Stimulated activated naive CD8-positive, alpha-beta T cell treated with anti-CD3 and anti-CD28 coated beads, Interleukin-15, Interleukin-2, amounts not matched to agents 100 ng/mL and 50 ng/mL, for 24 hours (primary cell): ENCODE data around the gene ICAM3.

ENCODE experiments used
- H3K27ac Mint-ChIP-seq: one replicate; pipeline ENCODE4 v1.8.0; 2021; ENCODE audit warnings: mild to moderate bottlenecking, mixed read lengths
- H3K27me3 Mint-ChIP-seq: one replicate; pipeline ENCODE4 v1.8.0; 2021; ENCODE audit warnings: mixed read lengths
- H3K36me3 Mint-ChIP-seq: one replicate; pipeline ENCODE4 v1.8.0; 2021; ENCODE audit warnings: low read depth, mixed read lengths
- H3K4me1 Mint-ChIP-seq: one replicate; pipeline ENCODE4 v1.8.0; 2021; ENCODE audit warnings: low read depth, mixed read lengths
- H3K4me3 Mint-ChIP-seq: one replicate; pipeline ENCODE4 v1.8.0; 2021; ENCODE audit warnings: mild to moderate bottlenecking, mixed read lengths
- H3K9me3 Mint-ChIP-seq: one replicate; pipeline ENCODE4 v1.8.0; 2021; ENCODE audit warnings: mixed read lengths

Gene ICAM3

DNA sequence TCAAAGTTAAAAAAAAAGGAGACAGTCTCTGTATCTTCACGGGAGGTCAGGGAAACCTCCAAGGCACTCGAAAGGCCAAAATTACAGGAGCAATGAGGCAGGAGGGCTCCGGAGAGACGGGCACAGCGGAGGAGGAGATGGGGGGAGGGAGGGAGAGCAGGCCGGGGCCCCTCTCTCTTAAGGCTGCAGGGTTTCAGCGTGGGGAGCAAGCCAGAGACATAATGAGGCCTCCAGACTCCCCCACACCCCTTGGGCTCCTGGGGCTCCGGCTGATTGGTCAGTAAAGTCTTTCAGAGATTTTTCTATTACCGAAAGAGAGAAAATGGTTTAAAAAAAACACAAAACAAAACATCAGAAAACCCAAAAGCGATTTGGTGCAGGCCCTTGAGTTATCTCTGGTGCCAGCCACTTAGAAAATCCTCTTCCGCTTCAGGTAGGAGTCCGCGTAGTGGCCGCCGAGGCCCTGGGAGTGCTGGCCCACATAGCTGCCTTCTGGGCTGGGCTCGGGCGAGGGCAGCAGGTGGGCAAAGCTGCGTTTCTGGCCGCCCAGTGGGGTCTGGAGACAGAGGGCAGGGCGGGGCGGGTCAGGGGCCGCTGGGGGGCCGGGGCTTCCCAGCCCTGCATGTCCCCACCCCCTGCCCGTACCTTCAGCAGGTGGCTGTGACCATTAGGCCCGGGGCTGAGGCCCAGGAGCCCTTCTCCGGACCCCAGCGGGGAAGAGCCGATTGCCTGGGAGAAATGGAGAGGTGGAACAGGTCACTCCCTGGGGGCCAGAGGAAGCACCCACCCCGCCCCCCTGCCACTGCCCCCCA is 22.2 kb downstream of the ICAM3 start:
- Mint-ChIP-seq H3K9me3 (no peaks in the 10 kb centered on the region), H3K27ac (no peak overlapping the region), H3K27me3 (no peaks in the 10 kb centered on the region), H3K36me3 (peaks cover 46% of the 10 kb centered on the region), H3K4me1 (peaks cover 21% of the 10 kb centered on the region), H3K4me3 (no peak overlapping the region)

DNA sequence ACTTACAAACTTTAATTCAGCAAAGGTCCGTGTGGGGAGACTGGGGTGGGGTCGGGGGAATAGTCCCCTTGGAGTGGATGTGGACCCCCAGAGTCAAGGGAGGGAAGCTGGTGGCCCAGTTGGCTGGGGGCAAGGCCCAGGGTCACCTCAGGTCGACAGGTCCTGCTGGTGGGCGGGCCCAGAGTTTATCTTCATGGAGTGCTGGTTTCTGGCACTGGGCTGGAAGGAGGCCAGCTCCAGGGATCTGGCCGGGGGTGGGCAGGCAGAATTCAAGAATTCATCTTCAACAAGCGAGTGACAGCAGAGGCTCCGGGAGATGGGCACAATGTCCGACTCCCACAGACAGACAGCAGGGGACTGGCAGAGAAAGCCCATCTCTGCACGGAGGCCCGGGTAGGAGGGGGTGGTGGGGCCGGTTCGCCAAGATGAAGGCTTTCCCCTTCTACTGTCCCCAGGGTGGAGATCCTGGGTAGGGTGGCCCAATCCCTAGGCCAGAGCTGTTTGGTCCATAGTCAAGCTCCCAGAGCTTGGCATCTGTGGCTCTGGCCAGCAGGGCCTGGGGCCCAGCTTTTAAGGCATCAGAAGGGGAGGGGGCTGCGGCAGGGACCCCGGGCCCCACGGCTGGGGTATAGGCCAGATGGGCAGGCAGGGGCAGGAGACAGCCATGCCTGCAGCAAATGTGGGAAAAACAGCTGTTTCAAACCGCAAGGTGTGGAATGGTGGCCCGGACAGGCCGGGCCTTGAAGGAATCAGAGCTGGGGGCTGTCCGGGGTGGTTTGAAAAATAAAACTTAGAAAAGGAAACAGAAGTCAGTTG is 23.0 kb downstream of the ICAM3 start:
- peak overlapping the region; percentile 93 for H3K4me3 Mint-ChIP-seq
- no peaks in the 10 kb centered on the region for H3K9me3 Mint-ChIP-seq
- H3K27ac Mint-ChIP-seq, result peak overlapping the region; percentile 80
- peaks cover 39% of the 10 kb centered on the region for H3K36me3 Mint-ChIP-seq
- no peaks in the 10 kb centered on the region for H3K27me3 Mint-ChIP-seq
- H3K4me1 Mint-ChIP-seq, result peaks cover 21% of the 10 kb centered on the region

DNA sequence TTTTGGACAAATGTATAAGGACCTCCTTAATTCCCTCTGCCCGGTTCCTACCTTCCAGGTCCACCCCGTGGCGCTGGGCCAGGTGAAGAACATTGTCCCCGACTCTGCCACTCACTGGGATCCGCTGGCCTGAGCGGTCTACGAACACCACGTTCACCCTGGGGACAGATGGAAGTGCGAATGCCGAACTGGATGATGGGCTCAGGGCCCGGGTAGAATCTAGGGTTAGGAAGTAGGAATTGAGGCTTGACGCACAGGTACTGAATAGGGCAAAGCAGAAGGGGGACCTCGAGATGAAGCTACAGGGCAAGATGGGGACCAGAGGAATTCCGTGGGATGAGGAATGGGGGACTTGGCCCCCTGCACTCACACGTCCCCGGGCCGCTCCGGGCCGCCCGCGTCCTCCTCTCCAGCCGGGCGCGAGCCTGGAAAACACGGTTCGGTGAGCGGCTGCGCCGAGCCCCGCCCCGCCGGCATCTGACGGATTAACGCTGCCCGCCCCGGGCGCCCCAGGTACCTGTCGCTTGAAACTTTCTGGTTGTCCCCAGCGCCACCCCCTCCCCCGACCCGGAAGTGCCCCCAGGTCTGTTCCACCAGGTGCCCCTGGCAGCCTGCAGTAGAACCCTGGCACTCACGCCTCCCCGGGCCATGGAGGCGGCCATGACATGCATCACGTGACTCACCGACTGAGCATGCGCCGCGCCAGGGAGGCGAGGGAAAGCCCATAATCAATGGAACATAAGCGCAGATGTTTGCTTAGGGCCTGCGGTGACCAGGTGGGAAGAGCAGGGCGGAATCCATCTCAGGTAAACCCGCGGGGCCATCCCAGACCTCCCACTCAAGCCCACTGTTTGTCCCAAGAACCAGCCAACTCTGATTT is 23.8 kb downstream of the ICAM3 start, which contains the start of gene FDX2:
TSS of gene FDX2 (minus strand) at position 681 of the 880 bp plus-strand sequence. CDS start at position 662, 19 bp downstream.
- Mint-ChIP-seq H3K4me3 (peak within 1 kb of the TSS; percentile 93), H3K9me3 (no peaks in the 10 kb centered on the region), H3K36me3 (peaks cover 39% of the 10 kb centered on the region), H3K27ac (peak within 1 kb of the TSS; percentile 81), H3K4me1 (peaks cover 21% of the 10 kb centered on the region), H3K27me3 (no peaks in the 10 kb centered on the region)

DNA sequence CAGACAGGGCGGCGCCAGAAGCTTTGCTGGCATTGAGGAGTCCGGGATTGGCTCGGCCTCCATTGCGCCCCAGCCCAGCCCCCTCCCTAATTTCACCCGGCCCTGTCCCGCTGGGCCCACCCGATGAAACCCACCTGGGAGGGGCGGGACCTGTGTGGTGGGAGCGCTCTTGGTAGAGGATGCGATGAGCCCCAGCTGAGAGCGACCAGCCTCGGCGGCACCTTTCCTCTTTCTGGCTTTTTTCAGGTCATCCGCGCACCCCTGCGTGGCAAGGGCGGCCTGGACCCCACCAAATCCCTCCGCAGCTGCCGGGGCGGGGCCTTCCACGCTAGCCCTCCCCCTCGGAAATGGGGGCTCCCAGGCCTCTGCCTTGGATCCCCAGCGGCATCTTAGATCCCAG is 30.0 kb downstream of the ICAM3 start, which contains the start of gene ZGLP1:
TSS of gene ZGLP1 (minus strand) at position 393 of the 400 bp plus-strand sequence.
- Mint-ChIP-seq H3K27ac (no peak within 1 kb of the TSS), H3K9me3 (no peaks in the 10 kb centered on the region), H3K4me1 (peaks cover 5% of the 10 kb centered on the region), H3K27me3 (no peaks in the 10 kb centered on the region), H3K36me3 (peaks cover 13% of the 10 kb centered on the region), H3K4me3 (no peak within 1 kb of the TSS)

DNA sequence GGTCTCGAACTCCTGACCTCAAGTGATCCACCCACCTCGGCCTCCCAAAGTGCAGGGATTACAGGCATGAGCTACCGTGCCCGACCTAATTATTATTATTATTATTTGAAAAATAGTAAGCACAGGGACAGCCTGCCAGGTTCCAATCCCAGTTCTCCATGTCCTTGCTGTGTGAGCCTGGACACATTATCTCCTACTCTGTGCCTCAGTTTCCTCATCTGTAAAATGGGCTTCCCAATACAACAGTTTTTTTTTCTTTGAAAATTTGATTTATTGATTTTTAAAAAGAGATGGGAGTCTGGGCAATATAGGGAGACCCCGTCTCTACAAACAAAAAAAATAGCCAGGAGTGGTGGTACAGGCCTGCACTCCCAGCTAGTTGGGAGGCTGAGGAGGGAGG is 33.1 kb downstream of the ICAM3 start:
- H3K4me1 Mint-ChIP-seq, result peaks cover 11% of the 10 kb centered on the region
- H3K4me3 Mint-ChIP-seq, result no peak overlapping the region
- peaks cover 4% of the 10 kb centered on the region for H3K27me3 Mint-ChIP-seq
- H3K9me3 Mint-ChIP-seq, result no peaks in the 10 kb centered on the region
- H3K27ac Mint-ChIP-seq, result no peak overlapping the region
- H3K36me3 Mint-ChIP-seq, result peaks cover 4% of the 10 kb centered on the region

DNA sequence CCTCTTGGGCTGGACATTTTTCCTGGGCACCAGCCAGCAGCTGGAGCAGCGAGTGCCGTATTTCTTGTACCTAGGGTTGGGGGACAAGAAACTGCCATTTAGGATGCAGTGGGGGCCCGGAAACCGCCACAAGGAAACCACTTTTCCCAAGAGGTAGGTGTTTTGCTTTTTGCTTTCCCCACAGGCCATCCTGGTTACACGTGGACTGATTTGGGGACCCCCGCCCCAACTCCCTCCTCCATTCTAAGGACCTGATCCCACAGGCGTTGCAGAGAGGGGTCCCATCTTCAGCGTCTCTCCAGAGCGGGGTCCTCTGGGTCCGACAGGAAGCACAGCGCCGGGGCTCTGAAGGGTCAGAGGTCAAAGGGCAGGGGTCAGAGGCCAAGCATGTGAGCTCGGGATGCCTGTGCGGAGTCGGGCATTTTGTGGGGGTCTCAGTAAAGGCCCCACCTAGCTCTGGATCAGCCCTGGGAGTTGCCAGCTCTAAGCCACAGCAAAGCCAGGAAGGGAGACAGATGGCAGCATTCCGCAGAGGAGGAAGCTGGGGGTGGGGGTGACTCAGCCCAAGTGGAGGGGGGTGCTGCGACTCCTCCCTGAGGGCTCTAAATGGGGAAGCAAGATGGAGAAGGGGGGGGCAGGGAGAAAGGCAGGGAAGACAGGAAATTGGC is 34.2 kb downstream of the ICAM3 start:
- Mint-ChIP-seq H3K4me1 (peaks cover 11% of the 10 kb centered on the region), H3K36me3 (peaks cover 4% of the 10 kb centered on the region), H3K27ac (no peak overlapping the region), H3K4me3 (no peak overlapping the region), H3K9me3 (no peaks in the 10 kb centered on the region), H3K27me3 (peaks cover 4% of the 10 kb centered on the region)

DNA sequence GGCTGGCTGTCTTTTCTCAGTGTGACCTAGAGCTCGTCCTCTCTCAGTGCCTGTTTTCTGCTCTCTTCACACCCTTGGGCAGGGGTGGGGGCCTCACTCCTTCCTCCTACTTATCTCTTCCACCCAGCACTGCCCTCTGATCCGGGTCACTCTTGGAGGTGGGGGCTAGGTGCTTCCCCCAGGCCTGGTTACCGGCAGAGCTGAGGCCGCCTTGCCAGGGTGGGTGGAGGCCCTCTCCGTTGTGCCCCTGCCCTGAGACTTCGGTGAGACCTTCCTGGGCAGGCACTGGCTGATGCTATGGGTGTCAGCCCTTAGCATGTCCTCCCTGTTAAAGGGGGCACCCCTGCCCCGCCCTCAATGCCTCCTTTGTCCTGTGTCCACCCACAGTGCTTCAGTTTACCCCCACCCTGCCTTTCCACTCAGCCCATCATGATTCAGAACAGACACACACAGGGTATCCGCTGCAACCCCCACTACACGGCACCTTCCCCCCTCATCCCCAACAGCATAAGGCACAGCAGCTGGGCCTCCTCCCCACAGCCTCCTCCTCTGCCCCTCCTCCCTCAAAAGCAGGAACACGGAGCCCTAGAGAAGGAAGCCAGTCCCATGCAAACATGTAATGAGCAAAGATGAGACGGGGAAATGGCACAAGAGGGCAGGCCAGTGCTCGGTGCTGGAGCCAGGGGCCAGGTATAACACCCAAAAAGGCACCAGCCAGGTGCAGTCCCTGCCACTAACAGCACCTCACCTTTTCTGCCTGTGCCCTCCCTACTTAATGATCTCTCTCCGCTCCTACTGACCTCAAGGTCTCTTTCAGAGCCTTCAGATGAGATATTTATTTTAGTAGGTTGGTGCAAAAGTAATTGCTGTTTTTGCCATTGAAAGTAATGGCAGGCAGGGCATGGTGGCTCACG is 39.6 kb downstream of the ICAM3 start:
- Mint-ChIP-seq H3K4me1 (peaks cover 26% of the 10 kb centered on the region), H3K4me3 (peak overlapping the region; percentile 8), H3K36me3 (peaks cover 4% of the 10 kb centered on the region), H3K27ac (no peak overlapping the region), H3K27me3 (peaks cover 16% of the 10 kb centered on the region), H3K9me3 (no peaks in the 10 kb centered on the region)

DNA sequence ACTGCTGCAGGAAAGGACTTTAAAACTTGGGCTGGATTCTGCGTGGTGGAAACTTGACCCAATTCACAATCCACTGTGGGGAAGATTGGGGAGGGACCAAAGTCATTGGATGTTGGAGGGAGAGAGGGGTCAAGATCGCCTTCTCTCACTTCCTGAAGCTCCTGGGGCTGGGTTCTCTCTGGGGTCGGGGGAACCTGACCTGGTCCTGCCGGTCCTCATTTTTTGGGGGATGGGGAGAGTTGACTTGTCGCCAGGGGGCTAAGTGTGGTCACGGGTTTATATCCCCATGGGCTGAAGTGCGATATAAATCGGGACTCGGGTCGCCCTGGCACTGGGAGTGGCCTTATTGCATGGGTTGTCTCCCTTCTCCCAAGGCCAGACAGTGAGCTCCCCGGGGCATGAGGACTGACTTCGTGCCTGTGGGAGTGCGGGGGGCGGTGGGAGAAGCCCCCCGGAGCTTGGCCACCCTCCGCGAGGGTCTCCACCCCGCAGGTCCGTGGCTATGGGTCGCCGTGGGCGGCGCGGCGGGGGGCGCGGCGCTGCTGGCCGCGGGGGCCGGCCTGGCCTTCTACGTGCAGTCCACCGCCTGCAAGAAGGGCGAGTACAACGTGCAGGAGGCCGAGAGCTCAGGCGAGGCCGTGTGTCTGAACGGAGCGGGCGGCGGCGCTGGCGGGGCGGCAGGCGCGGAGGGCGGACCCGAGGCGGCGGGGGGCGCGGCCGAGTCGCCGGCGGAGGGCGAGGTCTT is 43.4 kb downstream of the ICAM3 start:
- H3K27me3 Mint-ChIP-seq, result peaks cover 46% of the 10 kb centered on the region
- H3K4me1 Mint-ChIP-seq, result peaks cover 39% of the 10 kb centered on the region
- H3K27ac Mint-ChIP-seq, result no peak overlapping the region
- H3K9me3 Mint-ChIP-seq, result no peaks in the 10 kb centered on the region
- peak overlapping the region; percentile 79 for H3K4me3 Mint-ChIP-seq
- H3K36me3 Mint-ChIP-seq, result no peaks in the 10 kb centered on the region

DNA sequence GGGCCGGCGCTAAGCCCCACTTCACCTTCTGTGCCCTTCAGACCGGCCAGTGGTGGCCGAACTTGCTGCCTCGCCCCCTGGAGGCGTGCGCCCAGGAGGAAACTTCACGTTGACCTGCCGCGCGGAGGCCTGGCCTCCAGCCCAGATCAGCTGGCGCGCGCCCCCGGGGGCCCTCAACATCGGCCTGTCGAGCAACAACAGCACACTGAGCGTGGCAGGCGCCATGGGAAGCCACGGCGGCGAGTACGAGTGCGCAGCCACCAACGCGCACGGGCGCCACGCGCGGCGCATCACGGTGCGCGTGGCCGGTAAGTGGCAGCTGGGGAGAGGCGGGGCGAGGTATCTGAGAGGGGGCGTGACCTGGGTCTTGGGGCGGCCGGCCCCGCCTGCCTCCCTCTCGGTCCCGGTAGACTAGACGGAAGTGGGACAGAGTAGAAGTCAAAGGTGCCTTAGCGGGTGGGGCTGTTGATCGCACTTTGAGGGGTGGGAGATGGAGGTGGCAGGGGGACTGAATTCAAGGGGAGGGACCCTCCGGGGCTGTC is 44.0 kb downstream of the ICAM3 start:
- peak overlapping the region; percentile 79 for H3K4me3 Mint-ChIP-seq
- peaks cover 46% of the 10 kb centered on the region for H3K4me1 Mint-ChIP-seq
- H3K27me3 Mint-ChIP-seq, result peaks cover 50% of the 10 kb centered on the region
- H3K36me3 Mint-ChIP-seq, result no peaks in the 10 kb centered on the region
- no peaks in the 10 kb centered on the region for H3K9me3 Mint-ChIP-seq
- H3K27ac Mint-ChIP-seq, result no peak overlapping the region

DNA sequence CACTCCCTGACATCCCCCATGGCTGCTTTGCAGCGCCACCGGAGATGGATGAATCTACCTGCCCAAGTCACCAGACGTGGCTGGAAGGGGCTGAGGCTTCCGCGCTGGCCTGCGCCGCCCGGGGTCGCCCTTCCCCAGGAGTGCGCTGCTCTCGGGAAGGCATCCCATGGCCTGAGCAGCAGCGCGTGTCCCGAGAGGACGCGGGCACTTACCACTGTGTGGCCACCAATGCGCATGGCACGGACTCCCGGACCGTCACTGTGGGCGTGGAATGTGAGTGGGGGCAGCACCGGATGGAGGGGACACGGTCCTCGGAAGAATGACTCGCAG is 45.1 kb downstream of the ICAM3 start:
- Mint-ChIP-seq H3K4me3 (peak overlapping the region; percentile 26), H3K27me3 (peaks cover 54% of the 10 kb centered on the region), H3K36me3 (no peaks in the 10 kb centered on the region), H3K27ac (peak overlapping the region; percentile 26), H3K4me1 (peaks cover 51% of the 10 kb centered on the region), H3K9me3 (no peaks in the 10 kb centered on the region)

DNA sequence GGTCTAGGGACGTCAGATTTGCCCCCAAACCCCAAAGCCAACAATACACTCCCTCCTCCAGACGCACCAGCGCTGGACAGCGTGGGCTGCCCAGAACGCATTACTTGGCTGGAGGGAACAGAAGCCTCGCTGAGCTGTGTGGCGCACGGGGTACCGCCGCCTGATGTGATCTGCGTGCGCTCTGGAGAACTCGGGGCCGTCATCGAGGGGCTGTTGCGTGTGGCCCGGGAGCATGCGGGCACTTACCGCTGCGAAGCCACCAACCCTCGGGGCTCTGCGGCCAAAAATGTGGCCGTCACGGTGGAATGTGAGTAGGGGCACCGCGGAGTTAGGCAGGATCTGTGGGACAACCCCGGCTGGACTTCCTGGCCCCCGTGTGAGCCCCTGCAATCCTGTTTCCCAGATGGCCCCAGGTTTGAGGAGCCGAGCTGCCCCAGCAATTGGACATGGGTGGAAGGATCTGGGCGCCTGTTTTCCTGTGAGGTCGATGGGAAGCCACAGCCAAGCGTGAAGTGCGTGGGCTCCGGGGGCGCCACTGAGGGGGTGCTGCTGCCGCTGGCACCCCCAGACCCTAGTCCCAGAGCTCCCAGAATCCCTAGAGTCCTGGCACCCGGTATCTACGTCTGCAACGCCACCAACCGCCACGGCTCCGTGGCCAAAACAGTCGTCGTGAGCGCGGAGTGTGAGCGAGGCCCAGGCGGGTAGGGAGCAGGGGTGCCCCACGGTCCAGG is 45.6 kb downstream of the ICAM3 start:
- Mint-ChIP-seq H3K4me3 (peak overlapping the region; percentile 72), H3K4me1 (peaks cover 56% of the 10 kb centered on the region), H3K27ac (no peak overlapping the region), H3K36me3 (no peaks in the 10 kb centered on the region), H3K27me3 (peaks cover 55% of the 10 kb centered on the region), H3K9me3 (no peaks in the 10 kb centered on the region)
